AML-193 (cell line): Measurements from ENCODE around the gene FAM13A.
"Not testable (repeated sequence)": the region's sequence is repeated elsewhere in the genome, so short reads cannot be mapped to it uniquely, and the experiment has no call there.

Experiments used
- DNase-seq, 2 experiments: peaks; one replicate each; lab custom pipeline; 2025; lab: John Stamatoyannopoulos, UW

FAM13A gene

GRCh38 chr4:88999392-88999930, 57.5 kb downstream of the FAM13A start:
- no peak for DNase-seq

DNA sequence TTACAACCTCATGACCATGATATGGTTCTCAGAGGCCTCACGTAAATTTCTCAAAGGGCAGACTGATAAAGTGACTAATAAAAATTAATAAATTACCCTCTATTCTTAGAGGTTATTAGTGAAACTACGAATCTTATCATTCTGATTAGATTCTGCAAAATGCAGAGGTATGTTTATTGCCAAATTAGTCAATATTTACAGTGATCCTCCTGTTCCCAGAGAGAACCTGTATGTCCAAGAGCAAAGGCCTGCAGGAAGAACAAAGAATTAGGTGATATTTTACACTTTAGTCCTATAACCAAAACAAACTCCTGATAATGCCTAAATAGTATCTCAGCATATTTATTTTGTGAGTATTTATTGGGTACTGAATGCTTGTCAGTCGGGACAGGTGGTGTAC, 58.1 kb downstream of the FAM13A start:
- no peak for DNase-seq

GRCh38 chr4:88998001-88998400, 59.0 kb downstream of the FAM13A start:
- no peak for DNase-seq

- no peak for DNase-seq
These were observed 61.1 kb downstream of the FAM13A start for GRCh38 chr4:88995874-88996273.

DNA sequence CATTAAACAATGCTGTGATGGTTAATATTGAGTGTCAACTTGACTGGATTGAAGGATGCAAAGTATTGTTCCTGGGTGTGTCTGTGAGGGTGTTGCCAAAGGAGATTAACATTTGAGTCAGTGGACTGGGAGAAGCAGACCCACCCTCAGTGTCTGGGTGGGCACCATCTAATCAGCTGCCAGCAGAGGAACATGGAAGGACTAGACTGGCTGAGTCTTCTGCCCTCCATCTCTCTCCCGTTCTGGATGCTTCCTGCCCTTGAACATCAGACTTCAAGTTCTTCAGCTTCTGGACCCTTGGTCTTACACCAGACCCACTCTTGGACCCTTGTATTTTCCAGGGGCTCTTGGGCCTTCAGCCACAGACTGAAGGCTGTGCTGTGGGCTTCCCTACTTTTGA, 61.7 kb downstream of the FAM13A start:
- DNase-seq = not testable (repeated sequence)

DNA sequence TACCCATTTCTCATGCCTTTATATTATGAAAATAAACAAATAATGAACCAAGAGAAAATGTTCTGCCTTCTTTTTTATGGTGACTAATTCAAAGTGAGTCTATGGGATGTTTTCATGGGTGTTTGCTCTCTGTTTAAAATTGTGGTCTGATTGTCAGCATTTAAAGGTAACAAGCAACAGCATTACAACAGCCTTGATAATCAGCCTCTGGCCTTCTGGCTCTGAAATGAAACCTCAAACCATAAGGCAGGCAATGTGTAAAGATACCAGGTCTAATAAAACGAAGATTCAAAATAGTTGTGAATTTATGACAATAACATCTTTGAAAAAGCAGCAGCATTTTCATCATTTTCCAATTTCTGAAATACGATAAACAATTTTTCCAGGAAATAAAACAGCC, 63.7 kb downstream of the FAM13A start:
- no peak for DNase-seq

- DNase-seq = no peak
These were observed 65.2 kb downstream of the FAM13A start for GRCh38 chr4:88991746-88992145.

GRCh38 chr4:88989990-88990389, 67.0 kb downstream of the FAM13A start:
- no peak for DNase-seq

GRCh38 chr4:88985088-88985773, 71.8 kb downstream of the FAM13A start:
- DNase-seq = peak; percentile 58 to 60

- no peak for DNase-seq
These were observed 74.2 kb downstream of the FAM13A start for GRCh38 chr4:88982757-88983156.

DNA sequence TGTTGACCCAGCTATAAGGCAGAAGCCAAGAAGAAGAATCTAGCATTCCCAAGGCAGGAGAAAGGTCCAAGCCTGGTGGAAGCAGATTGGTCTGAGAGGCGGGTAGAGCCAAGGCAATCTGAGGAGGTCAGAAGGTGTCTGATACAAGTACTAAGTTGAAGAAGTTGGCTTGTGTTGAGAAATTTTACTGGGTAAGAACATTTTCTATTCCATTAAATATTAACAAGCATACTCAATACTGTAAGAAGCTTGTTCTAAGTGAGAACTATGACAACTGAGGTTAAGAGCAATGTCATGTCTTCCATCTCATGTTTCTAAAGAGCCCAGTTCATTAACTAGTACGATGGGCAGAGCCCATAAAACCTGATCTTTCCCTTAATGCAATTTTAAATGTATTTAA, 75.0 kb downstream of the FAM13A start:
- DNase-seq = no peak

- no peak for DNase-seq
These were observed 75.4 kb downstream of the FAM13A start for GRCh38 chr4:88981556-88981955.

- no peak for DNase-seq
These were observed 77.7 kb downstream of the FAM13A start for GRCh38 chr4:88979276-88979675.

- no peak for DNase-seq
These were observed 80.3 kb downstream of the FAM13A start for GRCh38 chr4:88976775-88977035.

DNA sequence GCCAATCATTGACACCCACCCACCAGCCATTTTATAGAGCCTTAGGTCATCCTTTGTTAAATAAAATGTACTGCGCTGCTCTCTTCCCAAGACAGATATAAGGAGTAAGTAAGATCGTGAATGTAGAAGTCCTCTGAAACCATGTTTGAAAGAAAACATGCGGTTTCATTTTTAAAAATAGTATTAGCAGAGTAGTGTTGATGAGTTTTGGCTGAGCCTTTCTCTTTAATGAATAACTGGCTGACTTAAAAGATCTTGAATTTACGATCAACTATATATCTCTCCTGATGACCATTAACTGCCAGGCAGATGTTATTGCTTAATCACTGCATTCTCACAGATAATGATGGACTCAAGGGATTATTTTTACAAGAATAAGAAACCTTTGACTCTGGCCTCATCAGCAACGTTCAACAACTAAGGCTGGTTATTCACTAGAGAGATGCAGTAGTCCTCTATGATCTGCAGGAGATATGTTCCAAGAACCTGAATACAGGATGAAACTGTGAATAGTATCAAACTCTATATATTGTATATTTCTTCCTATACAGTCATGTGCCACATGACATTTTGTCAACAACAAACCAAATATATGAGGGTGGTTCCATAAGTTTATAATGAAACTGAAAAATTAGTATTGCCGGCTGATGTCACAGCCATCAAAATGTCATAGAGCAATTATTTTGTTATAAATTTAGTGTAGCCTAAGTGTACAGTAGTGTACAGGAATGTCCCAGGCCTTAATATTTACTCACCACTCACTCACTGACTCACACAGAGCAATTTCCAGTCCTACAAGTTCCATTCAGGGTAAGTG, 80.8 kb downstream of the FAM13A start:
- DNase-seq = no peak

GRCh38 chr4:88971536-88971935, 85.4 kb downstream of the FAM13A start:
- no peak for DNase-seq

GRCh38 chr4:88969746-88970145, 87.2 kb downstream of the FAM13A start:
- DNase-seq = no peak

DNA sequence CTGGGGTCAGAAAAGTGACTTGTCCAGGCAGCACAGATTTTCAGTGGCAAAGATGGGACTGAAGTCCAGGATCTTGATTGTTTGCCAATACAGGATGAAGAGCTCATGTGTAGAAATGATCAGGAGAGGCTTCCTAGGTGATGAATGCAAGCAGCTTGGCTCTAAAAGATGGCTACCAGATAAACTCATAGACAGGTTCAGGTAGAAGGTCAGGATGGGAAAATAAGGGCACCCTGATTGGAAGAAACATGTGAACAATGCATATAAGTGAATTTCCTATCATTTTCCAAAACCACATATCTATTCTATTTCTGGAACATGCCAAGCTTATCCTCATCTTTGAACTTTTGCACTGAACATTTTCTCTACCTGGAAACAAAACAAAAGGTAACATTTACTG, 87.7 kb downstream of the FAM13A start:
- no peak for DNase-seq

DNA sequence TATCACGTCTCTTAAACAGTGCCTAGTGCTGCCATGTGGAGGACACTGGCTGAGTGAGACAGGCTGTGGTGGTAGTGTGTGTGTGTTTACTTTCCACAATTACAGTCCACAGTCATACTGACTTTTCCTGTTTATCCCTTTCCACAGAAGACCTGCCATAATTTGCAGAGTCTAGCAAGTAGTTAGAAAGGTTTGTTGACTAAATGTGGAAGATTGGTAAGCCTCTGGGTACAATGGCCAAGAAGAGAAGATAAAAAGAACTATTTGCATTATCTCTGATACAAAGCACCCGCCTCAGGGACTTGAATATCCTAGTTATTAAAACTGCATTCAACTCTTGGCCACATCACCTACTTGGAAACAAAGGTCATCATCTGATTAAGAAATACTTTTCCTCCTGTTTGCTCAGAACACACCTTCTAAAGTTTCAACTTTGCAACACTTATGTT, 89.1 kb downstream of the FAM13A start:
- no peak for DNase-seq

GRCh38 chr4:88965053-88965452, 91.9 kb downstream of the FAM13A start:
- DNase-seq = no peak

- DNase-seq = no peak
These were observed 92.5 kb downstream of the FAM13A start for GRCh38 chr4:88964450-88964849.

DNA sequence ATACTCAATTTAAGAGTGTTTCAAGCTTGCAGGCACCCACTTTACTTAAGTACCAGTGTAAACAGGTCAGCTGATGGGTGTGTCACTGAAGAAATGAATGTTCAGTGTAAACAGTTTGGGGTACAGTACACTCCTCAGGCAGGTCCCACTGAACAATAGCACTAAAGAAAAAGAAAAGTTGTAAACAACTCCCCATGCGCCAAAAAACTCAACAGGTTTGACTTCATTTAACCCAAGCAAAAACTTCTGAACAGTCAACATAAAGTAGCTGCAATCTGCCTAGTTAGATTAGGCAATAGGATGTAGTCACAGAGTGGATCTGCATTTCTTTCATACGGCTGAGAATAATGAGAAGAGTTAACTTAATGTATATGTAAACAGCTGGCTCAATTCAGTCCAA, 93.2 kb downstream of the FAM13A start:
- peak in 1 of 2 experiments; percentile 22 for DNase-seq

DNA sequence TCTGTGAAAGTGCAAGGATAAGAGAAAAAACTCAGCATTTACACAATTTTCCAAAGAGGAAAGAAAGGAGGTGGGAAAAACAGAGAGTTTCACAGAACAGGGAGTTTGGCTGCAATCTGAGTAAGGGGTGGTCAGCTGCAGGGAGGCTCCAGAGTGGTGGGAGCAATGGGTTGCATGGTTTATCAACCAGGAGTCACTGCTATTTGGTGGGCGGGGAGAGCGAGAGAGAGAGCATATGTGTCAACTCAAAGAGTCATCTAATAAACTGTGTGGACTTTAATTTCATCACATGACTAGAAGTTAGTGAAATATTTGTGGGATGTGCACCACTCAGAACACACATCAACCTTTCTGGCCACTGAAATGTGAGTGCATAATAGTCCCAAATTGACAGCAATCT, 94.6 kb downstream of the FAM13A start:
- DNase-seq = no peak
